ENCODE data around the gene ADAMTS10.
"Not testable (repeated sequence)": the region's sequence is repeated elsewhere in the genome, so short reads cannot be mapped to it uniquely, and the experiment has no call there.

The ADAMTS10 gene

GRCh38 chr19:8629184-8629583, 18.7 kb upstream of the ADAMTS10 start:
- DNase-seq (ENCODE audit: low spot score) (no peak), FAIRE-seq (no peak)

GRCh38 chr19:8626842-8627241, 16.3 kb upstream of the ADAMTS10 start:
- DNase-seq (ENCODE audit: low spot score) (no peak), FAIRE-seq (no peak)

GRCh38 chr19:8622886-8623285, 12.4 kb upstream of the ADAMTS10 start:
- not testable (repeated sequence) for DNase-seq (ENCODE audit: low spot score); FAIRE-seq

- DNase-seq (ENCODE audit: low spot score) (no peak), FAIRE-seq (no peak)
These were observed 8.2 kb upstream of the ADAMTS10 start for GRCh38 chr19:8618751-8619150.

GRCh38 chr19:8617984-8618383, 7.5 kb upstream of the ADAMTS10 start:
- DNase-seq (ENCODE audit: low spot score) (no peak), FAIRE-seq (no peak)

- not testable (repeated sequence) for FAIRE-seq; DNase-seq (ENCODE audit: low spot score)
These were observed 6.8 kb upstream of the ADAMTS10 start for GRCh38 chr19:8617325-8617724.

- DNase-seq (ENCODE audit: low spot score) (no peak), FAIRE-seq (no peak)
These were observed 6.3 kb upstream of the ADAMTS10 start for GRCh38 chr19:8616861-8617260.

GRCh38 chr19:8615813-8616596, 5.5 kb upstream of the ADAMTS10 start:
- no peak for FAIRE-seq

GRCh38 chr19:8615024-8615423, 4.5 kb upstream of the ADAMTS10 start:
- FAIRE-seq (no peak), DNase-seq (ENCODE audit: low spot score) (no peak)

More at GRCh38 chr19:8615813-8616596, 5.5 kb upstream of the ADAMTS10 start:
- peak; percentile 13 for DNase-seq (ENCODE audit: low spot score)

GRCh38 chr19:8614455-8614854, 3.9 kb upstream of the ADAMTS10 start:
- DNase-seq (ENCODE audit: low spot score) (no peak), FAIRE-seq (no peak)

GRCh38 chr19:8612807-8613171, 2.3 kb upstream of the ADAMTS10 start:
- no peak for FAIRE-seq

GRCh38 chr19:8611877-8612806, 1.6 kb upstream of the ADAMTS10 start:
- FAIRE-seq: no peak

More at GRCh38 chr19:8612807-8613171, 2.3 kb upstream of the ADAMTS10 start:
- DNase-seq (ENCODE audit: low spot score): no peak

GRCh38 chr19:8611391-8611876, 919 bp upstream of the ADAMTS10 start:
- FAIRE-seq (no peak), DNase-seq (ENCODE audit: low spot score) (no peak)

More at GRCh38 chr19:8611877-8612806, 1.6 kb upstream of the ADAMTS10 start:
- peak; percentile 10 for DNase-seq (ENCODE audit: low spot score)

- FAIRE-seq (no peak), DNase-seq (ENCODE audit: low spot score) (no peak)
These were observed 403 bp upstream of the ADAMTS10 start for GRCh38 chr19:8610936-8611300.

- no peak for DNase-seq (ENCODE audit: low spot score)
- no peak for FAIRE-seq
These were observed 1.1 kb downstream of the ADAMTS10 start for GRCh38 chr19:8609279-8610040.

GRCh38 chr19:8608941-8609278, 1.6 kb downstream of the ADAMTS10 start:
- FAIRE-seq (no peak), DNase-seq (ENCODE audit: low spot score) (no peak)

- FAIRE-seq (no peak), DNase-seq (ENCODE audit: low spot score) (no peak)
These were observed 3.1 kb downstream of the ADAMTS10 start for GRCh38 chr19:8607386-8607785.

GRCh38 chr19:8605514-8605913, 5.0 kb downstream of the ADAMTS10 start:
- DNase-seq (ENCODE audit: low spot score) (no peak), FAIRE-seq (no peak)

GRCh38 chr19:8601796-8602195, 8.7 kb downstream of the ADAMTS10 start:
- FAIRE-seq (no peak), DNase-seq (ENCODE audit: low spot score) (no peak)

GRCh38 chr19:8600816-8601215, 9.7 kb downstream of the ADAMTS10 start:
- DNase-seq (ENCODE audit: low spot score) (no peak), FAIRE-seq (no peak)

GRCh38 chr19:8600064-8600463, 10.5 kb downstream of the ADAMTS10 start:
- DNase-seq (ENCODE audit: low spot score): no peak
- FAIRE-seq: no peak
